SK-N-DZ (cell line): ENCODE data around the gene MIB1. TPM values are rescaled to one million over a fixed set of nuclear protein-coding genes. Genes with fewer than 3 reads are reported as not detected.
A peak's percentile ranks its signal among the peaks of the same experiment; 100 is the strongest.
"Not testable (repeated sequence)": the region's sequence is repeated elsewhere in the genome, so short reads cannot be mapped to it uniquely, and the experiment has no call there.

Experiments used
- DNase-seq: peaks from one replicate; pipeline ENCODE4 v3.0.0-alpha.2; 2015; ENCODE audit warnings: low spot score
- polyA plus RNA-seq, 2 experiments: library from polyadenylated mRNA; depleted of rRNA; stranded (reverse); fragments of >200 nt; gene quantifications; 2 replicates each; pipeline ENCODE4 v1.2.3, GENCODE V29; 2014

MIB1 gene
- 29.3 and 35.8 TPM in 2 replicates for polyA plus RNA-seq (2014; cell fraction: cytosol; rRNA removed)
- polyA plus RNA-seq (2014; cell fraction: nucleus; rRNA removed): 29.9 and 35.0 TPM in 2 replicates

DNA sequence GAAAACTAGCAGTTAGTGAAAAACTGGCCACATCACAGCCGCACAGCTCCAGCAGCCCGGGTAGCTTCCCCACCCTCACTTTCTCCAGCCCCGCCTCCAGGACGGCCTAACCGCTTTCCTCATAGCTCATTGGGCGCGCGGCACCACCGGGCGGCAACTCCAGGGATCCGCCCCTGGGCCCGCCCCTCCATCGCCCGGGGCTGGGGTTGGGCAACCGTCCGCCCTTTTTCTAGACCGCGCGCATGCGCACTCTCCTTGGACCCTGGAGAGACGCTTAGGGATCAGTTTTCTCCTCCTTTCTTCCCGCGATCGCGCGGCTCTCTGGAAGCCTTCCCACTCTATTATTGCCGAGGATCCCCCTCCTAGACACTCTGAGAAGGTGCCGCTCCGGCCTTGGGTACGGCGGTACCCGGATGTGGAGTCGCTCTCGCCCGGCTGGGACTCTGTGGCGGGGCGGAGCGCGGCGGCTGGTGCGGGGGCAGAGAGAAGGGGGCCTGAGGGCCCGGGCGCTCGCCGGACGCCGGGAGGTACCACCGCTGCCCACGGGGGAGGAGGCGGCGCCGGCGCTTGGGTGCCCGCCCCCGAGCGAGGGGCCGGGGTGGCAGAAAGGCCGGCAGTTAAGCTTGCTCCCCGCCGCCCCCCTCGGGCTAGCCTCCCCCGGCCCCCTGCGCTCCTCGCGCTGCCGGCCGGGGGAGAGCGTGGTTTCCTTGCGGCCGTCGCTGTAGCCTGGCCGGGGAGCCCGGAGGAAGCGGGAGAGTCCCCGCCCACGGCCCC, at the start of gene MIB1:
Gene MIB1 (plus strand): TSS at position 255 of the 774 bp plus-strand sequence. CDS start 792 bp downstream, outside the sequence.
- DNase-seq: peak; percentile 98

DNA sequence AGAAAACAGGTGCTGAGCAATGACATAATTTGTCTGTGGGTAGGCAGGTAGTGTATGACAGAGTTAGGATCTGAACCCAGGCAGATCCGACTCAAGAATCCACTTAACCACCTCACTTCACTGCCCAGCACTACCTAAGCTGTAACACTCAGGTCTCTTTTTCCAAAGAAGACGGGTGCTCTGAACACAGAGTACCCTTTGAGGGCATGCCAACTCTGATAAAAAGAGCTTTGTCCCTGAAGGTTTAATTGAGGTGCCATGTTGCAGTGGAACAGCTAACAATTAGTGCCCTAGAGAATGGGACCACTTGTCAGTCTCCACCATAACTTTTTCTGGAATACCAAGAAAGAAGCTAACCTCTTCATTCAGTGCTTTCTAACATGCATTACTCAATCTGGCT, 47.3 kb upstream of the MIB1 start:
- DNase-seq: no peak

DNA sequence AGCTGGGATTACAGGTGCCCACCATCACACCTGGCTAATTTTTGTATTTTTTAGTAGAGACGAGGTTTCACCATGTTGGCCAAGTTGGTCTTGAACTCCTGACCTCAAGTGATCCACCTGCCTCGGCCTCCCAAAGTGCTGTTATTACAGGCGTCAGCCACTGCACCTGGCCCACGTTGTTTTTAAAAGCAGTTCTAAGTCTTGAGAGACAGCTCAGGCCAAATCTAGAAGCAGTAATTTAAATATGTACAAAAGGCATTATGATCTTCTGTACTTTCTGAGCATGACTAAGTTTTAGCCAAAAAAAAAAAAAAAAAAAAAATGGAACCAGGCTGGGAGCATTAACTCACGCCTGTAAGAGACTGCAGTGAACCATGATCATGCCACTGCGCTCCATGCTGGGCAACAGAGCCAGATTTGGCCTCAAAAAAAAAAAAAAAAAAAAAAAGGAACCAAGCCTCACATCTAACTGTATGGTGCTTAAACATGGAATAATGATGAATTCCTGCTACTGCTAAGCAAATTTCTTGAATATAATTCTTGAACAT, 40.0 kb upstream of the MIB1 start:
- DNase-seq: no peak

DNA sequence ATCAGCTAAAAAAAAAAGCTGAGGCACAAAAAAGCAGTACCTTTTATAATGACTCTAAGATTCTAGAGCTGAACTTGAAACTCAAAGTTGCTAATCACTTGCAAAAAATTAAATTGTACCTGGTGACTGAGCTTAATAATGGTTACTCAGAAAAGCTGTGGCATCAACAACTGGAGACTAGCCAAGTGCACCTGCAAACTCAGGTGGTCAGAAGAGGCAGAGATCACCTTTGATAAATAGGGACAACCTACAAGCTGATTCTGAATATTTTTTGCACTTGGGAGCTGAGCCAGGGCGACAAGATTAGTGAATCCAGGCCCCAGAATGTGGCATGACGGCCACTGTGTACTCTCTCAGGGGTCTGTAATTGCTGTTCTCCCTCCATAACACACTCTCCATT, 39.0 kb upstream of the MIB1 start:
- DNase-seq: no peak

DNA sequence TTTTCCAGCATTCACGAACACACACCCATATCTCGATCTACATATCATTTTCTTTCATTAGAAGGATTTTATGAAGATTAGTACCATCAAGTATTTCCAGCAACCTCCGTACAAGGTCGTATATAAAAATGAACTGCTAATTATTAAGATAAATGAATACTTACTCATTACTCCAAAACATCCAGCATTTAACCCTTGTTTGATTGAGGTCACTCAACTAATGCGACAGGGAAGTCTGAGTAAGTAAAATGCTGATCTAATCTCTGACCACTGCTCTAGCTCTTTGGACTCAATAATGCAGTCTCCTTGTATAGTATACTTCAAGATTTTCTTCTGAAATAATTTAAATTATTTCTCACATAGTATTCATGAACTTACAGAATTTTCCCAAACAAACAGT, 38.0 kb upstream of the MIB1 start:
- no peak for DNase-seq

DNA sequence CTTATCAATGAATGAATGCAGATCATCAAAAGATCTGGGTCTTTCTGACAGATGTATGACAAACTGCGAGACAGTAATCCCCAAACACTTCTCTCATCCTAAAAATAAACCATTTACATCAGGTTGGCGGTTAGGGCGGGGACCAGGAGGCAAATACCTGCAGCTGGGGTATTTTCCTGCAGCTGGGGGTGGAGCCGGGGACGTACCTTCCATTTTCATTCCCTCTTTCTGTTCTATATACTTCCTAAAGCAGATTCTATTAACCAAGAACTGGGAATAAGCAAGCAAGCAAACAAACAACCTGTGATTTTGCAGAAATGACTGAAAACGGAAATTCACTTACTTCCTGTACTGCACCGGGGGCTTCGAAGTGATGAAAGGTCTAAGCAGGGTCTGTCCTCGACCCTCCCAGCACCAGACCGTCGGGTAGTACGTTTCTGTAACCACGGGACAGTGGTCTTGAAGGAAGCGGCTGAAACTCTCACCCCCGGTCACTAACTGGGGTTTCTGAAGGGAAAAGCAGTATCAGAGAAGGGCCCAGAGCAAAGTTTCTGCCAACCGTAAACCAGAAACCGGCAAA, 37.3 kb upstream of the MIB1 start:
- DNase-seq: no peak

DNA sequence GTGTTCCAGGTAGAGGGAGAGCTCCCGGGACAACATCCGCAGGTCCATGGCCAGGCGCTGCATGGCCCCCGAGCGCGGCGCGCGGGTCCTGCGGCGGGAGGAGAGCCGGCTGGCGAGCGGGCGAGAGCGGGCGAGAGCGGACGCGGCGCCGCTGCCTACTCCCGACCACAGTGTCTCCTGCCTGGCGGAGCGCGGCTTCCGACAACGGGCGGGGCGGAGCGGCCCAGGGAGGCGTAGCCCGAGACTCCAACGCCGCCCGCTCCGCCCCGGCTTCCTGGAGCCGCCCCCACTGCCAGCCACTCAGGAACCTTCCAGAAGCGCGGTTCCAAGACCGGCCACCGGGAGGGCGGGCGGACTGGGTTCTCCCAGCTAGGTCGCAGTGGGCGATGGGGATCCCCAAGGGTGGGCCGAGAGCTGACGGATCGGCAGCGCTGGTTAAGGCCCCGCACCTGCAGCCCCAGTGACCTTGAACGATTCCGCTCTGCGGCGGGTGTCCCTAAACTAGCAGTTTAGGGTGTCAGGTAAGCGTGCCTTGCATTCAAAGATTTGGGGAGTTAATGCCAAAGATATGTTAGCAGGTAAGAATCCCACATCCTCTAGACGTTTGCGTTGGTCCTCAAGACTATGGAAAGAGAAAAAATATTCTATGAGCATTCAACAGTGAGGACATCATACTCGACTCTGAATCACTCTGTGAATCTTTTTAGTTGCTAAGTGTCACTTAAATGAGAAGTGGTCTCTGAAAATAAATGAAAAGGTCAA, 35.8 kb upstream of the MIB1 start, which contains the start of gene ABHD3:
Gene ABHD3 (minus strand): TSS at position 172 of the 762 bp plus-strand sequence. CDS start 109 bp downstream, at position 63.
- peak; percentile 86 for DNase-seq

DNA sequence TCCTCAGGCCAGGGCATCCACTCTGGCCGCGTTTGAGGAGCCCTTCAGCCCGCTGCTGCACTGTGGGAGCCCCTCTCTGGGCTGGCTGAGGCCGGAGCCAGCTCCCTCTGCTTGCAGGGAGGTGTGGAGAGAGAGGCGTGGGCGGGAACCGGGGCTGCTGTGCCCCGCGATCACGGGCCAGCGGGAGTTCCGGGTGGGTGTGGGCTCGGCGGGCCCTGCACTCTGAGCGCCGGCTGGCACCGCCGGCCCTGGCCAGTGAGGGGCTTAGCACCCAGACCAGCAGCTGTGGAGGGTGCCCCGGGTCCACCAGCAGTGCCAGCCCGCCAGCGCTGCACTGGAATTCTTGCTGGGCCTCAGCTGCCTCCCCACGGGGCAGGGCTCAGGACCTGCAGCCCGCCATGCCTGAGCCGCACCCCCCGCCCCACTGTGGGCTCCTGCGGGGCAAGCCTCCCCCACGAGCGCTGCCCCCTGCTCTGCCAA, 34.2 kb upstream of the MIB1 start:
- DNase-seq: no peak

DNA sequence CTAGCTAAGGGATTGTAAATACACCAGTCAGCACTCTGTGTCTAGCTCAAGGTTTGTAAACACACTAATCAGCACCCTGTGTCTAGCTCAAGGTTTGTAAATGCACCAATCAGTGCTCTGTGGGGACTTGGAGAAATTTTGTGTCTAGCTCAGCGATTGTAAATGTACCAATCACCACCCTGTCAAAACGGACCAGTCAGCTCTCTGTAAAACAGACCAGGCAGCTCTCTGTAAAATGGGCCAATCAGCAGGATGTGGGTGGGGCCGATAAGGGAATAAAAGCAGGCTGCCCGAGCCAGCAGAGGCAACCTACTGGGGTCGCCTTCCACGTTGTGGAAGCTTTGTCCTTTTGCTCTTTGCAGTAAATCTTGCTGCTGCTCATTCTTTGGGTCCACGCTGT, 33.5 kb upstream of the MIB1 start:
- DNase-seq: not testable (repeated sequence)

DNA sequence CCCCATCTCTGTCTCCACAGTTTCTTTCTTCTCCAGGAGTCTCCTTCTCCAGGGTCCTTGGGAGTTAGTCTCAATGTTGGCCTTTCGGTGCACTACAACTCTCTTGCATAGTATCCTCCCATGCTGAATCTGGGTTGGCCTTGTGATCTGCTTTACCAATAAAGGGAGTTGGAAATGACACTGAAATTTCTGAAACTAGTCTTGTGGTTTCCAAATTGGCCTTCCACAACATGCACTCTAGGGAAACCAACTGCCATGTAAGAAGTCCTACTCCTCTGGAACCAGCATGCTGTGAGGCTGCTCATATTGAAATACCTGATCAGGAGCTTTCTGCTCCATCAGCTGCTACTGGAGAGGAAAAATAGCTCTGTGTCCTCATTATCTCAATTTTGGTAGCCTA, 26.1 kb upstream of the MIB1 start:
- no peak for DNase-seq

DNA sequence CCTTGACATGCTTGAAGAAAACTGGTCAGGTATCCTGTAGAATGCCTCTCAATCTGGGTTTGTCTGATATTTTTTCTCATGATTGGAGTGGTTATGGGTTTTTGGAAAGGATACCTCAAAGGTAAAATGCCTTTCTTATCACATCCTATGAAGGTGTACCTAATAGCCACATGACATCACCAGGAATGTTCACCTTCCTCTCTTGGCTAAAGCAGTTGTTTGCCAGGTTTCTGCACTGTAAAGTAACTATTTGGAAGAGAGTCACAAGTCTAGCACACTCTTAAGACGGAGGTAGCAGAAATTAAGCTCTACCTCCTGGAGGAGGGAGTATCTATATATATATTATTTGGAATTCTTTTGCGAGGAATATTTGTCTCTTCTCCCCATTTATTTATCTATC, 17.9 kb upstream of the MIB1 start:
- DNase-seq: no peak

DNA sequence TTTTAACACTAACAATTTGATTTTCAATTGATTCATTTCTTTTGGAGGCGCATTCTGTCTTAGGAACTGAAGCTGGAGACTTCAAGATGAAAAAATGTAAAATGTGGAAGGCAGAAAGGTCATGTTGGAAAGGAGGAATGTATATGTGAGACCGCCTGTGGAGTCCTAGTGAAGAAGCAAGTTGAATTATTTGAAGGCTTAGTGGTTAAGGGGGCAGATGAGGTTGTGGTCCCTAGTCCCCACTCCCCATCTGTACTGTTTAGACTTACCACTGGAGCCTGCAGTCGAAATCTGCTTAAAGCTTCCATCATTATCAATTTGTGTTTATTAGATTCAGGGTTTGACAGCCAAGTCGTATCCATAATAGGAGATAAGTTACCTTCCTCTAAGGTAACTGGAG, 15.4 kb upstream of the MIB1 start:
- DNase-seq: no peak

DNA sequence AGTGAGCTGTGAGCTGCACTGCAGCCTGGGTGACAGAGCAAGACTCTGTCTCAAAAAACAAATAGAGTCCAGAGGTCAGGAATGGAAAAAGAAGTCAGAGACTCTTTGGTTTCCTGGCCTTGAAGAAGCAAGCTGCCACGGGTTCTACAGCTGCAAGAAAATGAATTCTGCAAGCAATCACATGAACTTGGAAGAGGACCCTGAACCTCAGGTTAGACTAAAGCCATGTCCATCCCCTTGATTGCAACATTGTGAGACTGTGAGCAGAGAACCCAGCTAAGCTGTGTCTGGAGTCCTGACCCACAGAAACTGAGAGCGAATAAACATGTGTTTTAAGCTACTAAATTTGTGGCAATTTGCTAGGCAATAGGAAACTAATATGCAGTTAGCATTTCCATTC, 12.9 kb upstream of the MIB1 start:
- no peak for DNase-seq

DNA sequence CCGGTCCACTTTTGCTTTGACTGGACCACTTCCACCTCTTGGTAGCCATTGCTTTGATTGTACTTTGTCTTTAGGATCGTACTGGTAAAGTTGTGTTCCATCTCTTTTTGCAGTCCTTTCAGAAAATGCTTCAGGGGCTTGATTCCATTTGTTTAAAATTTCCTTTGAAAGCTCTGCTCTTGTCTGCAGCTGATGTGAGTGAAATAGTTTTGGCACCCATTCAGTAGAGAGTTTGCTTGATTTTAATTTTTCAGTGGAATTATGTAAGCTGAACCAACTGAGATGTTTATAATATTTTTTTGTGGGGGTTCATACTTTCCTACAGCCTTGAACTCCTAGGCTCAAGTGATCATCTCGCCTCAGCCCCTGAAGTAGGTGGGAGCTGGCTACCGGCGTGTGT, 7.6 kb upstream of the MIB1 start:
- no peak for DNase-seq

DNA sequence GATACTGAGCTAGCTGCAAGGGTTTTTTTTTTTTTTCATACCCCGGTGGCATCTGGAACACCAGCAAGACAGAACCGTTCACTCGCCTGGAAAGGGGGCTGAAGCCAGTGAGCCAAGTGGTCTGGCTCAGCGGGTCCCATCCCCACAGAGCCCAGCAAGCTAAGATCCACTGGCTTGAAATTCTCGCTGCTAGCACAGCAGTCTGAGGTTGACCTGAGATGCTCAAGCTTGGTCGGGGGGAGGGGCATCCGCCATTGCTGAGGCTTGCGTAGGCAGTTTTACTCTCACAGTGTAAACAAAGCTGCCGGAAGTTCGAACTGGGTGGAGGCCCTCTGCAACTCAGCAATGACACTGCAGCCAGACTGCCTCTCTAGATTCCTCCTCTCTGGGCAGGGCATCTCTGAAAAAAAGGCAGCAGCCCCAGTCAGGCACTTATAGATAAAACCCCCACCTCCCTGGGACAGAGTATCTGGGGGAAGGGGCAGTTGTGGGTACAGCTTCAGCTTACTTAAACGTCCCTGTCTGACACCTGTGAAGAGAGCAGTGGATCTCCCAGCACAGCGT, 5.1 kb upstream of the MIB1 start:
- no peak for DNase-seq

DNA sequence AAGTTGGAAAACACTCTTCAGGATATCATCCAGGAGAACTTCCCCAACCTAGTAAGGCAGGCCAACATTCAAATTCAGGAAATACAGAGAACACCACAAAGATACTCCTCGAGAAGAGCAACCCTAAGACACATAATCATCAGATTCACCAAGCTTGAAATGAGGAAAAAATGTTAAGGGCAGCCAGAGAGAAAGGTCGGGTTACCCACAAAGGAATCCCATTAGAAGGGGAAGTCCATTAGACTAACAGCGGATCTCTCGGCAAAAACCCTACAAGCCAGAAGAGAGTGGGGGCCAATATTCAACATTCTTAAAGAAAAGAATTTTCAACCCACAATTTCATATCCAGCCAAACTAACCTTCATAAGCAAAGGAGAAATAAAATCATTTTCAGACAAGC, 3.7 kb upstream of the MIB1 start:
- not testable (repeated sequence) for DNase-seq

DNA sequence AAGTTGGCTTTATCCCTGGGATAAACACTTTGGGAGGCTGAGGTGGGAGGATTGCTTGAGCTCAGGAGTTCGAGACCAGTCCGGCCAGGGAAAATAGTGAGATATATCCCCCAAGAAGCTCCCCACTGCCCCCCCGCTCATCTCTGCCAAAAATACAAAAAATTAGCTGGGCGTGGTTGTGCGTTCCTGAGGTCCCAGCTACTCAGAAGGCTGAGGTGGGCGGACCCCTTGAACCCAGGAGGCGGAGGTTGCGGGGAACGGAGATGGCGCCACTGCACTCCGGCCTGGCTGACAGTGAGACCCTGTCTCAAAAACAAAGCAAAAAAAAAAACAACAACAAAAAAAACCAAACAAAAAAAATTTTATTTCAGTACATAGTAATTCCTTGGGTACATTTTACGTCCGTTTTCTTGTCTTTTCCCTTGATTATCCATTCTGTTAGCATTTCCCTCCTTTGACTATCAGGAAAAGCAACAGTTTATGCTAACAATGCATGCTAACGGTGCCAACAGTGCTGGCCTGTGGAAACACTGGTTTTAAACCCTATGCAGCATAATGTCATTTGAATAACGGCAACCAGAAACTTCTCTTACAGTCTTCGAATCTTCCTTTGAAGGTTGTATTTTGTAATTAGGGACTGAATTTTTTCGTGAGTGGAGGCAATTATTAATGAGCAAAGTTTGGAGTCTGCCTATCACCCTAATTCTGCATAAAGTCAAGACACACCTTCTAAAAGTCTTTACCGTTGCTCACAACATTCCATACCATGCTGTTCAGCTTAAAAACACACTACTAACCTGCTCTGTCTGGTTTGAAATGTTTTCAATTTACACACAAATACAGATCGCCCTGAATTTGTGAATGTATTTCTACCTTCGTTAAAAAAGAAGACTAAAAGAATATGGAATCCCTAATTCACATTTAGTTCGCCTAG, 721 bp upstream of the MIB1 start:
- DNase-seq: peak; percentile 24

DNA sequence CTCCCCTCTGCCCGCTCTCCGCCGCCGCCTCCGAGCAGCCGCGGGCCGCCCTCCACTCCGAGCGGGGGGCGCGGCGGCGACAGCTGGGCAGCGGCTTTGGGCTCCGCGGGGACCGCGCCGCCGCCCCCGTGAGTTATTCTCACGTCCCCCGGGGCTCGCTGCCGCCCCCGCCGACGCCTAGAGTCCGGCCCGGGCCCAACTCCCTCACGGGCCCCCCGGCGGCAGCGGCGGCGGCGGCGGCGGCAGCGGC, 645 bp downstream of the MIB1 start:
- DNase-seq: no peak

DNA sequence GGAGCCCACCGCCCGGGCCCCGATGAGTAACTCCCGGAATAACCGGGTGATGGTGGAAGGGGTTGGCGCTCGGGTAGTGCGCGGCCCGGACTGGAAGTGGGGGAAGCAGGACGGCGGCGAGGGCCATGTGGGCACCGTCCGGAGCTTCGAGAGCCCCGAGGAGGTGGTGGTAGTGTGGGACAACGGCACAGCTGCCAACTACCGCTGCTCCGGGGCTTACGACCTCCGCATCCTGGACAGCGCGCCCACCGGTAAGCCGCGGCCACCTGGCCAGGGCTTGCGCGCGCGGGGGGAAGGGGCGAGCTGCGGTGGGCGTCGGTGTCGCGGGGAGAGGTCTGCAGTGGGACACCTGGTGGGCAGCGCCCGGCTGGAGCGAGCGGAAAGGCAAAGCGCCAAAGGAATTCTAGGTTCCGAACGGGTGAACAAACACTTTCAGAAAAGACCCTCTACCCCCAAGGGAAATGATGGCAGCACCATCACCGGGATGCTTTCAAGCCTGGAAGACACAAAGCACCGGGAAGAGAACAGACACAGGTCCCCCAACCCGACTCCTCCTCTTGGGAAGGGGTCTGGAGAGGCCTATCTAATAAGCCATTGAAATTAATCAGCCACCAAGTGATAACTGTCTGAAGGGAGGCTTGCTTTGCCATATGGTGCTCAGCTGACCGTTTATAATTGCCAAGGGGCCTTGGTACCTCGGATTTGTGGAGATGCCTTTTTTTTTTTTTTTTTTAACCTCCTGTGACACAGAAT, 1.1 kb downstream of the MIB1 start:
- peak; percentile 60 for DNase-seq

DNA sequence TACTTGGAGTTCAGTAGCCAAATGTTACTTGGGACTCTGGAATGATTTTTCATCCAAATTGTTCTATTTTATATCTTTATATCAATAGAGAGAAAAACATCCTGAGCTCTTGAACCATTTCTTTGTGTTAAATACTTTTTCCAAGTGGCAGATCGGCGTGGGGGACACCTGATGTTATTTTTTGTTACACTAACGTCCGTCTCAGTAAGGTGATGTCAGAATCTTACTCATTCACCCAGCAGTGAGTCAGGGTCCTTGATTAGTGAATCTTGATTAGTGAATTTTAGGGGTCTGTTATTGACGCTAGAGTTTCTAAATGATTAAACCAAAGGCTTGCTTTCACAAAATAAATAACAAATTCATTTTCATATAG, 1.7 kb downstream of the MIB1 start:
- no peak for DNase-seq
